Measurements from ENCODE around the gene ZNF697.

The ZNF697 gene

GRCh38 chr1:119647228-119647733 lies 785 bp downstream of the ZNF697 start:
- TF ChIP-seq CTCF (IDR thresholded peaks at IDR 0.05; ENCODE audit: control insufficient read depth, insufficient read depth, low read depth, low read length, missing control alignments), result no peak

GRCh38 chr1:119646521-119647227 lies 1.4 kb downstream of the ZNF697 start:
- DNase-seq (ENCODE audit: low read depth), result peak; percentile 41
- peak overlapping the region; percentile 72 for H3K4me3 ChIP-seq (ENCODE audit: control insufficient read depth, low read depth, low read length)
- no peak for TF ChIP-seq CTCF (IDR thresholded peaks at IDR 0.05; ENCODE audit: control insufficient read depth, insufficient read depth, low read depth, low read length, missing control alignments)

More at GRCh38 chr1:119647228-119647733, 785 bp downstream of the ZNF697 start:
- DNase-seq (ENCODE audit: low read depth), result no peak
- H3K4me3 ChIP-seq (ENCODE audit: control insufficient read depth, low read depth, low read length), result peak overlapping the region; percentile 72

DNA sequence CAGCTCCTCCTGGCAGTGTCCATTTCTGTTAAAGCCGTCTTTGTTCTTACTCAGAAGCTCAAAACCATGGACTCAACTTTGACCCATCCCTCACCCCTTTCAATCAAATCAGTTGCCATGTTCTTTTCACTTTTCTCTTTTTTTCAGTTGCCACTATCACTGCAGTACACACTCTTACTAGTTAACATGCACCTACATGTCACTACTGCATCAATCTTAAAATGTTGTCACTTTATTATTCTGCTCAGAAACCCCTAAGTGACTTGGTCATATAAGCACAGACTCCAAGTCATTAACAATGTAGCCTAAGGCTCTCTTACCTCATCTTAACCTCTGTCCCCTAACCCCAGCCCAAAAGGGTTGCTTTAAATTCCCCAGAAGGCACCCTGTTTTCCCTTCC lies 9.0 kb downstream of the ZNF697 start:
- no peak for DNase-seq (ENCODE audit: low read depth)
- TF ChIP-seq CTCF (IDR thresholded peaks at IDR 0.05; ENCODE audit: control insufficient read depth, insufficient read depth, low read depth, low read length, missing control alignments), result no peak
- H3K4me3 ChIP-seq (ENCODE audit: control insufficient read depth, low read depth, low read length), result no peak overlapping the region

DNA sequence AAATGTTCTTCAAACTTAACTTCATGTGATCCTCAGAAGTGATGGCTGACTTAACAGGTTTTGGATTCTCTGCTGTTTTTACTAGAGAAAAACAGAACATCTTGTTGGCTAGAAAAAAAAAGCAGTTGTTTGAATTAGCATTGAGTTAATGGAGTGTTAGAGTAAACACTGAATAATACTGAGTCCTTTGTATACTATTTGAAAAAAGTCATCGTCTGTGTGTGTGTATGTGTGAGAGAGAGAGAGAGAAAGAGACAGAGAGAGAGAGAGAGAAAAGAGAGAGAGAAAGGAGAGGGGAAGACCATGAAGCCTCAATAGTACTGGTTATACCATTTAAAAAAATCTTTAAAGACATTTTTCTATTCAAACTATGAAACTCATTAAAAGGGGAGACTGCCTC lies 10.4 kb downstream of the ZNF697 start:
- H3K4me3 ChIP-seq (ENCODE audit: control insufficient read depth, low read depth, low read length), result no peak overlapping the region
- DNase-seq (ENCODE audit: low read depth), result no peak
- no peak for TF ChIP-seq CTCF (IDR thresholded peaks at IDR 0.05; ENCODE audit: control insufficient read depth, insufficient read depth, low read depth, low read length, missing control alignments)

GRCh38 chr1:119636491-119637089 lies 11.5 kb downstream of the ZNF697 start:
- no peak for TF ChIP-seq CTCF (IDR thresholded peaks at IDR 0.05; ENCODE audit: control insufficient read depth, insufficient read depth, low read depth, low read length, missing control alignments)
- no peak for DNase-seq (ENCODE audit: low read depth)
- no peak overlapping the region for H3K4me3 ChIP-seq (ENCODE audit: control insufficient read depth, low read depth, low read length)

GRCh38 chr1:119635811-119636390 lies 12.2 kb downstream of the ZNF697 start:
- no peak for DNase-seq (ENCODE audit: low read depth)
- TF ChIP-seq CTCF (IDR thresholded peaks at IDR 0.05; ENCODE audit: control insufficient read depth, insufficient read depth, low read depth, low read length, missing control alignments), result no peak
- no peak overlapping the region for H3K4me3 ChIP-seq (ENCODE audit: control insufficient read depth, low read depth, low read length)
